Right lobe of liver (tissue), 6 donors: Measurements from ENCODE around the gene TENM3. TPM values are rescaled to one million over a fixed set of nuclear protein-coding genes. Genes with fewer than 3 reads are reported as not detected.

Experiments used
- ATAC-seq, 4 donors: fragments of 200-7000 bp; cut with Tn5 transposase; one replicate each; pipeline ENCODE4 v1.9.1; 2020; ENCODE audit warnings: mild to moderate bottlenecking in 4 of 4, moderate library complexity in 4 of 4
- DNase-seq, 3 donors: peaks; one replicate each; pipeline ENCODE4 v3.0.0-alpha.2; 2020
- H3K27ac ChIP-seq, 3 donors: fragments of 200-600 bp; one replicate each; pipeline ENCODE4 v1.8.0; 2022
- H3K27me3 ChIP-seq, 2 donors: fragments of 200-600 bp; one replicate each; pipeline ENCODE4 v1.8.0; 2022
- H3K36me3 ChIP-seq, 4 donors: fragments of 200-600 bp; sonication (generic) in 1 of 4; one replicate each; pipeline versions ENCODE4 v1.5.1 to v1.8.0; 2017 to 2022; ENCODE audit warnings: control low read depth in 1 of 4
- H3K4me1 ChIP-seq, 4 donors: fragments of 200-600 bp; sonication (generic) in 1 of 4; one replicate each; pipeline versions ENCODE4 v1.5.1 to v1.8.0; 2017 to 2022; ENCODE audit warnings: control low read depth in 1 of 4
- H3K4me3 ChIP-seq, 3 donors: fragments of 200-600 bp; one replicate each; pipeline ENCODE4 v1.8.0; 2022
- H3K9me3 ChIP-seq, 4 donors: fragments of 200-600 bp; sonication (generic) in 1 of 4; one replicate each; pipeline versions ENCODE4 v1.5.1 to v1.8.0; 2017 to 2022; ENCODE audit warnings: control low read depth in 1 of 4
- CTCF ChIP-seq, 4 donors: fragments of 200-600 bp in 3 of 4; fragments of 450-650 bp in 1 of 4; IDR thresholded peaks; one replicate each; pipeline versions ENCODE4 v1.5.1 to v1.8.0; 2016 to 2022; ENCODE audit warnings: antibody characterized with exemption in 4 of 4, mild to moderate bottlenecking in 2 of 4
- POLR2A ChIP-seq: fragments of 450-650 bp; IDR thresholded peaks from one replicate; pipeline ENCODE4 v1.6.1; 2017; ENCODE audit warnings: antibody characterized with exemption, mild to moderate bottlenecking
- whole genome bisulfite sequencing: methylation state at CpG from one replicate; pipeline ENCODE4 v1.1.6; 2018; ENCODE audit warnings: low coverage, low lambda C conversion rate; ENCODE audit not compliant: insufficient coverage; ENCODE audit errors: missing lambda C conversion rate; 5-methylcytosine and 5-hydroxymethylcytosine counted together
- intact Hi-C, 2 donors: fragments of 100-400 bp; cut with DNase I; formaldehyde crosslinking; loops; one replicate each; pipeline versions ENCODE4 v1.11.2 to v1.14.1; 2022
- total RNA-seq, 6 experiments: library from RNA; depleted of rRNA in 2 of 6; stranded (reverse); fragments of >200 nt in 2 of 6; fragmentation: NEBNext Ultra II Directional in 3 of 6; extraction: Animal tissue kit (Norgen Biotek cat#: 25700) in 3 of 6; gene quantifications; one replicate each; pipeline versions ENCODE4 v1.1.0 to v1.2.4, GENCODE V29; 2016 to 2023
- donor health status: DM: no; HTN: yes; CAD: no.
- donor health status: DM: no; HTN: no; CAD: no.
- donor health status: DM: no; HTN: no; CAD: no.
- donor health status: DM: no; HTN: yes; CAD: no.
- donor health status: DM: no; HTN: yes; CAD: no.

Gene TENM3
- total RNA-seq, 6 experiments from 2014 or later, result 0.06 to 3.0 (median 1.1) TPM

DNA sequence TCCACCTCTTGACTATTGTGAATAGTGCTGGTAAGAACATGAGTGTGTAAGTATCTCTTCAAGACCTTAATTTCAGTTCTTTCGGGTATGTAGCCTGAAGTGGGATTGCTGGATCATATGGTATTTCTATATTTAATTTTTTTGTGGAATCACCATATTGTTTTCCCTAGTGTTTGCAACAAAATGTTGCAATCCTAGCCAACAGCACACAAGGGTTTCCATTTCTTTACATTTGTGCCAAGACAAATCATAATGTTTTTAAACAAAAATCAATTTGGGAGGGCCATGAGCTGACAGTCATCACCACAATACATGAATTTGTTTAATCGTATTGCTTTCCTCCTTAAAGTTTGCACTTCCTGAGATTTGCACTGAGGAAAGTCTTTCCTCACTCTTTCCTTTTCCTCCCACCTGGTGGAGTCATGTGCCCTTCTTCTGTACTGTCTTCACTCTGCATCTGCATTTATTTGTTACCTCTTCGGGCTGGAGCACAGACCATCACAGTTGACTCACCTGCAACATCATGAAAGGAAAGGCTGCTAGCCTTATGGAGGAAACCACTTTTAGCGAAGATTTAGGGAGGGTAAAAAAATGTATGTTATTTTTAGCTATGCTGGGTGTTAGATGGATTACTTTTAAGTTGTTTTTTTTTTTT is 404.6 kb downstream of the TENM3 start:
- intact Hi-C loops, result no loop called here
- ATAC-seq (no peak), DNase-seq (no peak)
- H3K36me3 ChIP-seq, result no peaks in the 10 kb centered on the region
- H3K27me3 ChIP-seq, result no peaks in the 10 kb centered on the region
- TF ChIP-seq CTCF (IDR thresholded peaks at IDR 0.05) (no peak), POLR2A (no peak)
- no peaks in the 10 kb centered on the region for H3K4me1 ChIP-seq
- no peaks in the 10 kb centered on the region for H3K9me3 ChIP-seq
- WGBS, result 60% methylated on average over 4 of the region's 4 CpGs
- H3K4me3 ChIP-seq, result no peak overlapping the region
- no peak overlapping the region for H3K27ac ChIP-seq

GRCh38 chr4:182648766-182649165 is 405.6 kb downstream of the TENM3 start:
- DNase-seq (no peak), ATAC-seq (no peak)
- Histone ChIP-seq H3K27ac (no peak overlapping the region), H3K27me3 (no peaks in the 10 kb centered on the region), H3K4me1 (peaks cover 0 to 3% (median 0%) of the 10 kb centered on the region in 4 donors), H3K36me3 (no peaks in the 10 kb centered on the region), H3K4me3 (no peak overlapping the region), H3K9me3 (no peaks in the 10 kb centered on the region)
- intact Hi-C loops, result no loop called here
- TF ChIP-seq POLR2A (no peak), CTCF (IDR thresholded peaks at IDR 0.05) (no peak)

DNA sequence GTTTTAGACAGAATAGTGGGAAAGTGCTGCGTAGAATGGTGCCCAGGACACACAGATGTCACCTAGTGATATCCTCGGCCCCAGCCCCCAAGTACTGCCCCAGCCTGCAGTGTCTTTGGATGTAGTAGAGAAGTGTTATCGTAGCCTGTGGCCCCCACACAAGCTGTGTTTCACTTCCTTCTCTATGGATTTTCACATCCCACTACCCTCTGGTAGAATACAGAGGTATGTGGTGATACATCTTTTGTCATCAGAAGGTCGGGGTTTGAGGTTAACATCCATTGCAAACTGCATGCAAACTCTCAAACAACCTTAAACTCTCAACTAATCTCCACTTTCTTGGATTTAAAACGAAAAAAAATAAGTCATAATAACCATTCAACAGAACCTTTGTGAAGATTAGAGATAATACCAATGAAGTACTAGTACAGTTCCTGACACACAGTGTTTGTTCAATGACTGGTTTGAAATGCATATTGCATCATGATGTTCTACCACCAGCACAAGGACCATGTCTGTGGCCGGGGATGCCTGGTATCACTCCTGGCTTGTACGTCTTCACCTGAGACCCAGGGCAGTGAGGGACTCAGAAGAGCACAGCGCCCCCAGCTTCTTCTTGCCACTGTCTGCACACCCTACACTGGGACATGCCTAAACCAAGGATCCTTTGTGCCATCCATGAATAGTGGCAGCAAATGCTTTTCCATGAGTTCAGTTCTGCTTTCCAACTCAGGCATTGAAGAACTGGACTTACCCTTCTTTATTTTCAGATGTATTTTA is 406.7 kb downstream of the TENM3 start:
- Histone ChIP-seq H3K9me3 (no peaks in the 10 kb centered on the region), H3K4me3 (no peak overlapping the region), H3K36me3 (no peaks in the 10 kb centered on the region), H3K27ac (no peak overlapping the region), H3K27me3 (no peaks in the 10 kb centered on the region), H3K4me1 (peaks cover 0 to 9% (median 0%) of the 10 kb centered on the region in 4 donors)
- DNase-seq (no peak), ATAC-seq (no peak)
- TF ChIP-seq CTCF (IDR thresholded peaks at IDR 0.05) (no peak), POLR2A (no peak)
- 55% methylated on average over 3 of the region's 8 CpGs for WGBS
- intact Hi-C loops, result no loop called here

GRCh38 chr4:182653596-182653995 is 410.4 kb downstream of the TENM3 start:
- no peaks in the 10 kb centered on the region for H3K36me3 ChIP-seq
- 76% methylated on average over 3 of the region's 3 CpGs for WGBS
- intact Hi-C loops, result no loop called here
- H3K4me1 ChIP-seq, result peaks cover 0 to 9% (median 0%) of the 10 kb centered on the region in 4 donors
- H3K4me3 ChIP-seq, result no peak overlapping the region
- ATAC-seq, result no peak
- TF ChIP-seq CTCF (IDR thresholded peaks at IDR 0.05) (no peak), POLR2A (no peak)
- no peak for DNase-seq
- H3K27ac ChIP-seq, result no peak overlapping the region
- H3K9me3 ChIP-seq, result no peaks in the 10 kb centered on the region
- no peaks in the 10 kb centered on the region for H3K27me3 ChIP-seq
